GM18861 (cell line): ENCODE data around the gene CA11.

Experiments
- ATAC-seq: cut with Tn5 transposase; IDR thresholded peaks from one replicate; pipeline ENCODE4 v1.9.1; 2021; ENCODE audit not compliant: unreplicated experiment

The CA11 gene

DNA sequence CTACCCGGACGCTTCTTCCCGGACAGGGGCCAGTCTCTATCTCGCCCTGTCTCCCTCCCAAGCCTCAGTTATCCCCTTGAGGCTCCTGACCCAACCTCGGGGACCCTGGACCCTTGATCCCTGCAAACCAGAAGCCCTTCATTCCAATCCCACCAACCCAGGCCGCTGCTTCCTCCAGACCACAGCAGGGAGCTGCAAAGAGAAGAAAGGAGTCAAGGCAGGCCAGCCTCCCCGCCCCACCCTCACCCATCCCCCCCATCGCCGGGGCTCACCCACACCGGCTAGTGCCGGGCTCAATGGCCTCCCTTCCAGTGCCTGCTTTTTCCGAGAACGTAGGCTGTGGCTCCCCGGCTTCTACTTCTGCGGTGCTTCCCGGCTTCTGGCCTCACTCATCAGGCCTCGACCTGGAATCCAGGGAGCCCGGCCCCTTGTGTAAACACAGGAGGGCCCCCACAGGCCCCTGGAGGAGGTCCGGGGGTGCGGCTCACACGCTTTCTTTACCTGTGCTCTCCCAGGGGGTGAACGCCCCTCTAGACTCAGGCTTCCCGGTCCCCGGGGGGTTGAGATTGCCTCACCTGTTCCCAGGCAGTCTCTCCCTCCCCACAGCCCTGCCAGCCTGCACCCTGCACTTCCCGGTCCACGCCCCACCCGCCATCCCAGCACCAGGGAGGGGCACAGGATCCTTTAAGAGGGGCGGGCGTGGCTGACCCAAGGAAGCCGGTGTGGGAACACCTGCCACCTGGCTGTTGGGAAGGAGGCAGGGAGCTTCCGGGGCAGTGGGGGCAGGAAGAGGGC lies 31.4 kb downstream of the CA11 start, which contains the start of gene FAM83E:
FAM83E (minus strand) TSS at position 641 of the 795 bp plus-strand sequence. CDS start 1,704 bp downstream, outside the sequence.
- ATAC-seq = no peak

DNA sequence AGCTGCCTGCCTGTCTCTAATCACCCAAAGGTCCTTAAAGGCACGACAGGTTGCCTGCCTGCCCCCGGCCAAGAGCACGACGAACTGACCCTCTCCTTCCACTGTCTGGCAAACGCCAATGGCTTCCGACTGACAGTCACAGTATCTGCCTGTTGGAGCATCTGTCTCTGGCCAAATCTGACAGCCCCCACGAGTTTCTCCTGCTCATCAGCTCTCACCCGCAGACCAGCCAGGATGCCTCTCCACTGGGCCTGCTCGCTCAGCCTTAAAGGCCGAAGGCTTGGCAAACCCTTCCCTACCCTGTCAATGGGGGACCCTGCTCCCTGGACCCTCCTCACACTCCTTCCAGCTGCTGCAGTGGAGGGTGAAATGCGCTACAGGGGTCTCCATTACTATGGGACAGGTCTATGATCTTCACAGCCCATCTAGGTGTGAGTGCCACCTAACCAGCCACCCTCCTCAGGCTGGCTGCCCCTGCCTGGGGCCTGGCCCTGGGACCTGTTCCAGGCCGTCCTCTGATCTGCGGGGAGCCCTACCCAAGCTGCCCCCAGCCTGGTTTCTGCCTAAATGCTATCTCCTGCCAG lies 32.0 kb downstream of the CA11 start:
- ATAC-seq = no peak

DNA sequence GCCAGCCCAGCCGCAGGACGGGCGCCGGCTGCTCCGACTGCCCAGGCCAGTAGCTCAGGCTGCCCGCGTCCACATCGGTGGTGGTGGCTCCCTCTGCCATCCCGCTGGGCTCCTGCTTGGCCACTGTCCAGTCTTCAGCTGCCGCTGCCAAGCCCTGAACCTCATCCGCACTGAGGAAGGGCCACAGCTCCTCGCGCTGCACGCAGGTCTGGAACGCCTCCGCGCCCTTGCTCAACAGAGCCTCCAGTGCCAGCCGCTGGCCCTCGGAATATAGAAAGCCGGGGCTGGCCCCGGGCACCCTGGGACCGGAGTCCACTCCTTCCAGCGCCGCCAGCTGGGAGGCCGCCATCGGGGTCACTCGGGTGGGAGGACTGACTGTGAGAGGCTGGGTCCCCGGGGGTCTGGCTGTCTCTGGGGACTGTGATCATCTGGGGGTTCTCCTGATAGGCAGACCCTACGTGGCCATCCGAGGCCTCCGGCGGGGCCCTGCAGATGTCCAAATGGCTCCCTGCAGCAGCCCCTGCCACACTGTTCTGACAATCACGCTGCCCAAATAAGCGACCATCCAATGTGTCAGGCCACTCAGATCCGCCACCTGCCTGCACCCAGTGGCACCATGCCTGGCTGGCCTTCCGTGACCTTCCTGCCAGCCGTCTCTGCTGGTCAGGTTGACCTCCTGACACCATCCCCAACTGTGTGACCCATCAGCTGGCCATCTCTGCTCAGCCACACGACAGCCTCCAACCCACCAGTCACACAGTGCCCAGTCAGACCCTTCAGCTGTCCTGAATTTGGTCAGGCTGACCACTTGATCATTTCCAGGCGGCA lies 32.7 kb downstream of the CA11 start:
- no peak for ATAC-seq

DNA sequence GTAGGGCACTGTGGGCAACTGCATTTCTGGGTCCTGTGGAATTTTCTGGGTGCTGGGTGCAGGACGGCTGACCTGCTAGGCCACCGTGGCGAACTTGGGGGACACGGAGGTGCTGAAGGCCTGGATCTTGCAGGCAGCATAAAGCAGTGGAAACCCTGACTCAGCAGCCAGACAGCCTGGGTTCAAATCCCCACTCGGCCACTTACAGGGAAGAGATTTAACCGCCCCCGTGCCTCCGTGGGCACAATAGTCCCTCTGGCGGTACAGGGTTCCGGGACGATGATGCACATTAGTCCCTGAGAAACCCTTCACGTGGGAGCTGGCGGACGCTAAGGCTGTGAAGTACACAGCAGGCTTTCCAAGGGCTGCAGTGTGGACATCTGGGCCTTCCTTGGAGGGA lies 34.1 kb downstream of the CA11 start:
- no peak for ATAC-seq

DNA sequence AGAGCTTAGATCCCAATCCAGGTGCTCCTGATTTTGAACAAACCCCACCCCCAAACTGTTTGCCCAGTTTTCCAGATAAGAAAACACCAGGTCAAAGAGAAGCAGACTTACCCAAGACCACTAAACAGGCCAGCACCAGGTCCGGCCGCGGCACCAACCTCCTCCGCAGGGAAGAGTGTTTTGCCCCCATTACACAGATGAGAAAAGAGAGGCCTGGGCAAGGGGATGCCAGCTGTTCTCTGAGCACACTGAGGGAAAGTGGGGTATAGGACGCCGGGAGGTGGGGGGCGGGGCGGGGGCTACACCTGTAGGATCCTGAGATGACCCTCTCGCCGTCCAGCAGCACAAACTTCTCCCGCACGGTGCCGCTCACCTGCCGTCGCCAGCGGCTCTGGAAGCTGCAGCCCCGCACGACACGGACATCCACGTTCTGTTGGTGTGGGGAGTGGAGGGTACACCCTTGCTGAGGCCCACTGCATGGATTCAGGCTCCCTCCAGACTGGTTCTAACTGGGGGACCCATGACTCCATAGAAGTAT lies 36.3 kb downstream of the CA11 start:
- no peak for ATAC-seq

DNA sequence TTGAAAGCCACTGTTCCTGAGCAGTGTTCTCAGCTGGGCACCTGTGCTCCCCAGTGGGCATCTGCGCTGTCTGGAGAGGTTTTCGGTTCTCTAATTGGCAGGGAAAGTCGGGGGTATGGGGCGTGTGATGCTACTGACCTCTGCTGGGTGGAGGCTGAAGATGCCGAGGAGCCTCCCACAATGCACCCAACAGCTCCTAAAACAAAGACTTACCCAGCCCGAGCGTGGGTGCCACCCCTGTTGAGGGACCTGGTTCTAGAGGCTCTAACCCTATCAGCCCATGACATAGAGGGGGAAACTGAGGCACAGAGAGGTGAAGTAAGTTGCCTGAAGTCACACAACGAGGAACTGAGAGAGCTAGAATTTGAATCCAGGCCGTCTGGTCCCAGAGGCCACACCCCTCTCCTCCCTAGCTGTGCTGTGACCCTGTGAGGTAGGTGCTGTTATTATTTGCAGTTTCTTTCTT lies 37.2 kb downstream of the CA11 start:
- no peak for ATAC-seq

DNA sequence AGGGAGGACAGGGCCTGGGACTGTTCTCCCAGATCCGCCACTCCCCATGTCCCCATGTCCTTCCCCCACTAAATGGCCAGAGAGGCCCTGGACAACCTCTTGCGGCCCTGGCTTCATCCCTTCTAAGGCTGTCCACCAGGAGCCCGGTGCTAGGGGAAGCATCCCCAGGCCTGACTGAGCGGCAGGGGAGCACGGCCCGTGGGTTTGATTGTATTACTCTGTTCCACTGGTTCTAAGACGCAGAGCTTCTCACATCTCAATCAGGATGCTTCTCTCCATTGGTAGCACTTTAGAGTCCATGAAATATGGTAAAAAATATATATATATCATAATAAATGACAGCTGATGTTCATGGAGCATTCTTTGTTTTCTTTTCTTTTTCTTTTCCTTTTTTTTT lies 38.6 kb downstream of the CA11 start:
- no peak for ATAC-seq

DNA sequence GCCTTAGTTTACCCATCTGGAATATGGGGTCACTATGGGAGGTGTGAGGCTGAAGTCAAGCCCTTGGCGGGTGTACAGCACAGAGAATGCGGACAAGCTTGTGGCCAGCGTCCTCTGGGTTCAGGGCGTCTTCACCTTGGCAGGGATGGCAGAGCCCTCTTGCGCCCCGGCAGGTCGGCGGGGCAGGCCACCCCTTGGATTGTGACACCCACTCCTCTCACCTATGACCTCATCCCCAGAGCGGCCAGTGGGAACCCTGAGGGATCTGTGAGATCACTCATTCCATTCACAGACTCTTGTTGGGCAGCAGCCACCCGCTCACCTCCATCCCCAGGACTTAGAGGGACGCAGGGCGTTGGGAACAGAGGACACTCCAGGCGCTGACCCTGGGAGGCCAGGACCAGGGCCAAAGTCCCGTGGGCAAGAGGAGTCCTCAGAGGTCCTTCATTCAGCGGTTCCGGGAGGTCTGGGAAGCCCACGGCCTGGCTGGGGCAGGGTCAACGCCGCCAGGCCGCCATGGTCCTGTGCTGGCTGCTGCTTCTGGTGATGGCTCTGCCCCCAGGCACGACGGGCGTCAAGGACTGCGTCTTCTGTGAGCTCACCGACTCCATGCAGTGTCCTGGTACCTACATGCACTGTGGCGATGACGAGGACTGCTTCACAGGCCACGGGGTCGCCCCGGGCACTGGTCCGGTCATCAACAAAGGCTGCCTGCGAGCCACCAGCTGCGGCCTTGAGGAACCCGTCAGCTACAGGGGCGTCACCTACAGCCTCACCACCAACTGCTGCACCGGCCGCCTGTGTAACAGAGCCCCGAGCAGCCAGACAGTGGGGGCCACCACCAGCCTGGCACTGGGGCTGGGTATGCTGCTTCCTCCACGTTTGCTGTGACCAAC lies 39.3 kb downstream of the CA11 start, which contains the start of gene SPACA4:
SPACA4 (plus strand) TSS at position 280 of the 896 bp plus-strand sequence; CDS start at position 517, 237 bp downstream.
- no peak for ATAC-seq

DNA sequence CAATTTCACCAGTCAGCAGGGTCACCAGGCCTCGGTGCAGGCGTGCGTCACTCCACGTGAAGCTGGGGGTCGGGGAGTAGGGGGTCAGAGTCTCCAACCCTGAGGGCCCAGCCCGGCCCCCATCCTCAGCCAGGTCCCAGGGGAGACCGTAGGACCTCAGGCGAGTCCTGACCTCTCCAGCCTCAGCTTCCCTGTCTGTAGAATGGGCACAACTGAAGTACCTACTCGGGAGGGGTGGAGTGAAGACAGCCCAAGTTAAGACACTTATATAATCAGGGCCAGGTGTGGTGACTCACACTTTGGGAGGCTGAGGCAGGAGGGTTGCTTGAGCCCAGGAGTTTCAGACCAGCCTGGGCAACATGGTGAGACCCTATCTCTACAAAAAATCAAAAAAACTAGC lies 42.1 kb downstream of the CA11 start:
- no peak for ATAC-seq

DNA sequence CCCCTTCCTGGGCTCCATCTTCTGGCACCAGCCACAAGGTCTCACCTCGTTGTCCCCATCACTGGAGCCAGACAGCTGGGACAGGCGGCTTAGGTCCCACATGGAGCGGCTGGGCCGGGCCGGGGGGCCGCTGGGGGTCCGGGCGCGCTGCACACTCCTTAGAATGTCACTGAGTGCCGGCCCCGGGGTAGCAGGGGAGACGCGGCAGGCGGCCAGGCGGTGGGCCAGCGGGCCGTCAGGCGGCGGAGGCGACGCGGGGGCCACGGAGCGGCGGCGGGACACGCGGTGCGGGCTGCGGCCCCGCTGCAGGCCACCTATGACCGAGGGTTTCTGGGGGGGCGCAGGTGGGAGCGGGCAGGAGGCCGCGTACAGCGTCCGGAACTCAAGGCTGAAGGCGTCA lies 42.5 kb downstream of the CA11 start:
- ATAC-seq = no peak

DNA sequence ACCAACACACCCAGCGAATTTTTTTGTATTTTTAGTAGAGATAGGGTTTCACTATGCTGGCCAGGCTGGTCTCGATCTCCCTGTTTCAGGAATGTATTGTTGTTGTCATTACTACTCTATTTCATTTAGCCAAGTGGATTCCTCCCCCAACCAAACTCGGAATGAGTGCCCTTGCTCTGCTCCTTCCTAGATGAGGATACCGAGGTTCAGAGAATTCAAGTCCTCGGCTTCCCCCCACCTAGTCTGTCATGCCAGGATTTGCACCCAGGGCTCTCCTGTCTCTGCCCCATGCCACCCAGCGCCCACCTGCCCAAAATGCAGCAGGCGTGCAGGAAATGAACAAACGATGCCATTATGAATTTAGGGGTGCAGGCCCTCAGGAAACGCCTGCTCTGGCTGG lies 43.0 kb downstream of the CA11 start:
- no peak for ATAC-seq

DNA sequence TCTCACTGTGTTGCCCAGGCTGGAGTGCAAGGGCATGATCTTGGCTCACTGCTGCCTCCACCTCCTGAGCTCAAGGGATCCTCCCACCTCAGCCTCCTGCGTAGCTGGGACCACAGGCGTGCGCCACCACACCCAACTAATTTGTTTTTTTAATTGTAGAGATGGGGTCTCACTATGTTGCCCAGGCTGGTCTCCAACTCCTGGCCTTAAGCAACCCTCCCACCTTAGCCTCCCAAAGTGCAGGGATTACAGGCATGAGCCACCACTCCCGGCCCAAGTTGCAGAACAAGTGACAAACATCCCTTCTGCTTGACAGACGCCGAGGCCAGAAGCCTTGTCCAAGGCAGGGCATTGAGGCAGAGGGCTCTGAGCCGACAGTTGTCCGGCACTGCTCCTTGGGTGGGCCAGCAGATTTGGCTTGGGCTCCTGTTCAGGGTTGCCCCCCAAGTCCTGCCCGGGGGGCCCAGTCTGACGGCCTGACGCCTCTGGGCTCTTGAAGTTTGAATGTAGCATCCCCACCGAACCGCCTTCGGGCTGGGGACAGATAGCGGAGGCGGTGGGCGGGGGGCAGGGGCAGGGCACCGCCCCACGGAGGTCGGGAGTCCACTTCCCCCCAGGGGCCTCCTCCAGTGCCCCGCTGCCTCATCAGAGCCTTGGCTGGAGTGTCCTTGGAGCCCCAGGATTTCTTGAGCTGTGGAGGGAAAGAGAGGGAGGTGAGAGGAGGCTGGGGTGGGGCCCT lies 45.1 kb downstream of the CA11 start:
- no peak for ATAC-seq

DNA sequence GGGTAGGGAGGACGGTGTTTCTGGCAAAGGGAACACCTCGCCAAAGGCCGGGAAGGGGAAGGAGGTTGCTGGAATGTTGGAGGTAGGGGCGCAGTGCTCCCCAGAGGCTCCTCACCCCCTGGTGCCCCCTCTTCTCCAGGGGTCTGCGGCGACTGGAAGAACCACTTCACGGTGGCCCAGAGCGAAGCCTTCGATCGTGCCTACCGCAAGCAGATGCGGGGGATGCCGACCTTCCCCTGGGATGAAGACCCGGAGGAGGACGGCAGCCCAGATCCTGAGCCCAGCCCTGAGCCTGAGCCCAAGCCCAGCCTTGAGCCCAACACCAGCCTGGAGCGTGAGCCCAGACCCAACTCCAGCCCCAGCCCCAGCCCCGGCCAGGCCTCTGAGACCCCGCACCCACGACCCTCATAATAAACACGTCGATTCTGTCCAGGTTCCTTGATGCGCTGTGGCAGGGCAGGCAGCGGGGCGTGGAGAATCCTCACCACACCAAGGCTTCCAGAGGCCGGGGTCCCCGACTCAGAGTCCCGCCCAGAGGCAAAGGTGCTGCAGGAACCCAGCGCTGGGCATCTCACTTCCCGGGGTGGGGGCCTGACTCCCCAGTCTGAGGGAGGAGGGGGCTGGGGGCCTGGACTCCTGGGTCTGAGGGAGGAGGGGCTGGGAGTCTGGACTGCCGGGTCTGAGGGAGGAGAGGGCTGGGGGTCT lies 46.8 kb downstream of the CA11 start:
- ATAC-seq = no peak

DNA sequence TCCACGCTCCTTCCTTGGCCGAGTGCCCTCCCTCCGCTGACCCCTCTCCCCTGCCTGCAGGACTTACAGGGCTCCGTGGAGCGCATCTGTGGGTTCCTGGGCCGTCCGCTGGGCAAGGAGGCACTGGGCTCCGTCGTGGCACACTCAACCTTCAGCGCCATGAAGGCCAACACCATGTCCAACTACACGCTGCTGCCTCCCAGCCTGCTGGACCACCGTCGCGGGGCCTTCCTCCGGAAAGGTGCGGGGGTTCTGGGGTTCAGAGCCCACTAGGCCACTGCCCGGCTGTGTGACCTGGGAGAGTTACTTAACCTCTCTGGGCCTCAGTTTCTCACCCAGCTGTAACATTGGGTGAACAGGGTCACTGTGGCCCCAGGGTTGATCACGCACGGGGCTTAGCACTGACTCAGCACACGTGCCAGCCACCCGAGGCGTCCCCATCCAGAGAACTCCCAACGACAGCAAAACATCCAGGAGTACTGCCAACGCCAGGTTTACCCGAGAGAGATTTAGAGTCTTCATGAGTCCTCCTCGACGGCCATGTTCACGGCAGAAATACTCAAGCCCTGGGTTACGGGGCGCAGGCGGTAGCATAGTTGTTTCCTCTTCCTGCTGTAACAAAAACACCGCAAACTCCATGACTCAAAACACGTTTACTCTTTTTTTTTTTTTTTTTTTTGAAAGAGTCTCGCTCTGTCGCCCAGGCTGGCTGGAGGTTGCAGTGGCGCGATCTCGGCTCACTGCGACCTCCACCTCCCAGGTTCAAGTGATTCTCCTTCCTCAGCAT lies 49.1 kb downstream of the CA11 start:
- no peak for ATAC-seq

DNA sequence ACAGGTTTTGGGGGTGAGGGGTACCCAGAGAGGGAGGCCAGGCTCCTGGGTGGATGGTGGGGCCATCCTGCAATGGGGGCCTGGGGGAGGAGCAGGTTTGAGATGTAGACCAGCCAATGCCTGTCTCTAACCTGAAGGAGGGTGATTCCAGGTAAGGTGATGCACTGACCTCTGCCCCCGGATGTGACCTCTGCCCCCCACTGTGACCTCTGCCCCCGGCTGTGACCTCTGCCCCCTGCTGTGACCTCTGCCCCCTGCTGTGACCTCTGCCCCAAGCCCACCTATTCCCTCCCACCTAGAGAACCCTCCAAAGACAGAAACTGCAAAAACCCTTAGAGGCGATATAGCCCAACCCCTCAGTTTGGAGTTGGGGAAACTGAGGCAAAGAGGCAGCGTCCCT lies 49.8 kb downstream of the CA11 start:
- no peak for ATAC-seq

DNA sequence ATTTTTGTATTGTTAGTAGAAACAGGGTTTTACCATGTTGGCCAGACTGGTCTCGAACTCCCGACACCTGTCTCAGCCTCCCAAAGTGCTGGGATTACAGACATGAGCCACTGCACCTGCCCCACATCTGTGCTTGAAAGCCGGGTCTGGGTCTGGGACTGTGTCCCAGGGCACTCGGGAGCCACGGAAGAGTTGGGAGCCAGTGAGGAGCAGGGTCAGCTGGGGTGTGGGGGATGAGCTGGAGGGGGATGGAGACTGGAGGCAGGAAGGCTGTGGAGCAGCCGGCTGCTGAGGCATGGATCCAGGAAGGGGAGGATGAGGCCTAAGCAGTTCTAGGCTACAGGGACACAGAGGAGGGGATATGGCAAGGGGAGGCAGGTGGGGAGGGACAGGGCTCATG lies 50.2 kb downstream of the CA11 start:
- ATAC-seq = no peak

DNA sequence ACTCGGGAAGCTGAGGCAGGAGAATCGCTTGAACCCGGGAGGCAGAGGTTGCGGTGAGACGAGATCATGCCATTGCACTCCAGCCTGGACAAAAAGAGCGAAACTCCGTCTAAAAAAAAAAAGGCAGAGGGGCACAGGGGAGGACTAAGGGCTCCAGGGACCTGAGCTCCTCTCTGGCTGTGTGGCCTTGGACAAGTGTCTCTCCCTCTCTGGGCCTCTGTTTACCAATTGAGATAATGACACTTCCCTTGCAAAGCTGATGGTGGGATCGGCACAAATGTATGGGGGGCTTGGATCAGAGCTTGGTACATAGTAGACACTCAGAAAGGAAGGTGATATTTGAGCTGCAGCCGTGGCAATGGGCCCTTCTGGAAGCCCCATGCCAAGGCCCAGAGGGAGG lies 50.8 kb downstream of the CA11 start:
- no peak for ATAC-seq

DNA sequence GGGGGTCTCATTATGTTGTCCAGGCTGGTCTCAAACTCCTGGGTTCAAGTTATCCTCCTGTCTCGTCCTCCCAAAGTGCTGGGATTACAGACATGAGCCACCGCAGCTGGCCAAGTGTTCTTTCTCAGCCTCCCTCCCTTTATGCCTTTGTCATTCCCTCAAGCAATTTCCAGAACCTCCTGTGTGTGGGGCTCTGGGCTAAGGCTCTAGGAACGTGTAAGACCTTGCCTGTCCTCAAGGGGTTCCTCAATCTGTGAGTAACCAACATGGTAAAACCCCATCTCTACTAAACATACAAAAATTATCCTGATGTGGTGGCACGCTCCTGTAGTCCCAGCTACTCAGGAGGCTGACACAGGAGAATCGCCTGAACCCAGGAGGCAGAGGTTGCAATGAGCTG lies 55.0 kb downstream of the CA11 start:
- no peak for ATAC-seq
